GM18508 (cell line): Measurements from ENCODE around the gene TRIM3.

Experiments
- ATAC-seq: cut with Tn5 transposase; IDR thresholded peaks from one replicate; pipeline ENCODE4 v1.9.1; 2021; ENCODE audit warnings: moderate number of reproducible peaks; ENCODE audit not compliant: insufficient read depth, unreplicated experiment

The TRIM3 gene

DNA sequence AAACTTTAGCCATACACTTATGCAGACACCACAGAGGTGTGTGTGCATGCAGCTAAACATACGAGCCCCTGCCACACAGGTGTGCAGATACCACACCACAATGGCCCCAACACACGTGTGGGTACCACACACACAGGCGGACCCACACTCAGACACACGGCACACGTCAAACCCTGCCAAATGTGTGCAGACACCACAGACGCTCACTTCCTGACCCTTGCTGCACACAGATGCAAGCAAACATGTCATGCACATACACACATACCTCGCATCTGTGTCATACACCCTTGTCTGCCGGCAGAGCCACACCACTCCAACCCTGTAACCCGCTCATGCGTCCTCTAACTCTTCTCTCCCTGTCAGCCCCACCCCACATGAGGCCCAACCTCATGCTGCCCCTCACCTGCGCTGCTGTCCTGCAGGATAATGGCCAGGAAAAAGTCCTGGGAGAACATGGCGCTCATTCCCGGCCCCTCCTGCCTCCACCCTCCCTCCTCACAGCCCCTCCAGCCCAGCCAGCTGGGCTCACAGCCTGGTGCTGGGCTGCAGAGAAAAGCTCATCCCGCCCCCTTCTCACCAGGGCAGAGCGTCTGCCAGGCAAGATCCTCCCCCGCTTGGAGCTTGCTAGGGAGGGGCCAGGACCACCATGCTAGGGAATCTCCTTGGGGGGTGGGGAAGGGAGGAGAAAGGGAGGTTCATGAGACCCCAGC, 69.2 kb downstream of the TRIM3 start:
- ATAC-seq = no peak

GRCh38 chr11:6403539-6403938, 70.2 kb downstream of the TRIM3 start:
- ATAC-seq = no peak

DNA sequence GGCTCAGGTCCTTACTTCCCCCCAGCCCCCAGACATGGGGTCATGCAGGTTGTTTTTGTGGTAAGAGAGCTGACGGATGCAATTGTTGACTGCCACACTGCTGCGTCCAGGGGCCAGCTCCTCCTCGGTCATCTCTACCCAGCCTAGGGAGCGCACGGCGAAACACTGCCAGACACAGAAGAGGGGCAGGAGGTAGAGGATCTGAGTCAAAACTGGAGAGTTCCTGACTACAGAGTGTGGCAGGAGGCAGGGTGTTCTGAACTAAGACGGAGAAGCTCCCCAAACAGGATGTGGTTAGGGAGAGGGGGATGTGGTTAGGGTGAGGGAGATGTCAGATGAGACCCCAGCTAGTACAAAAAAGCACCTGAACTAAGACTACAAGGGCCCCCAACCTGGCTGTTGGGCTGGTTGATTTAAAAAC, 71.2 kb downstream of the TRIM3 start:
- ATAC-seq = peak; percentile 88

DNA sequence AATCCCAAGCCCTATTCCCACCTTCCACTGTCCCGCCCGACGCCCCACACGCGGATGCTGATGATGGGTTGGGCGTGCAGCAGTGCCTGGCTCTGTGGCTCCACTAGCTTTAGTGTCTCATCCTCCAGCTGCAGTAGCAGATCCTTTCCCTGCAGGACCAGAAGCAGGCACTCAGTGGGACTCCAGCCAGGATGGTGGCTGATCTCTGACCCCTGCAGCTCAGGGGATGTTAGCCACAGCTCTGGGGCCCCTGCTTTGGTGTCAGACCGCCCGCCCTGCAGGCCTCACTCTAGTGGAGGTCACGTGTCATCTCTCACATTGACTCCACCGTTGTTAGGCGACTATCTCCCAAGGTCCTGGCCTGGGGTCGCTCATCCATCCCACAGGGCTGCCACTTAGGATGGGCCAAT, 71.7 kb downstream of the TRIM3 start:
- ATAC-seq = peak; percentile 28

GRCh38 chr11:6401464-6401863, 72.3 kb downstream of the TRIM3 start:
- ATAC-seq = no peak

GRCh38 chr11:6400431-6401345, 73.1 kb downstream of the TRIM3 start:
- no peak for ATAC-seq
